NCI-H774 (cell line): Measurements from ENCODE around the gene NOS1.
"Not testable (repeated sequence)": the region's sequence is repeated elsewhere in the genome, so short reads cannot be mapped to it uniquely, and the experiment has no call there.

Experiments
- DNase-seq: peaks from one replicate; lab custom pipeline; 2025; lab: John Stamatoyannopoulos, UW

The NOS1 gene

DNA sequence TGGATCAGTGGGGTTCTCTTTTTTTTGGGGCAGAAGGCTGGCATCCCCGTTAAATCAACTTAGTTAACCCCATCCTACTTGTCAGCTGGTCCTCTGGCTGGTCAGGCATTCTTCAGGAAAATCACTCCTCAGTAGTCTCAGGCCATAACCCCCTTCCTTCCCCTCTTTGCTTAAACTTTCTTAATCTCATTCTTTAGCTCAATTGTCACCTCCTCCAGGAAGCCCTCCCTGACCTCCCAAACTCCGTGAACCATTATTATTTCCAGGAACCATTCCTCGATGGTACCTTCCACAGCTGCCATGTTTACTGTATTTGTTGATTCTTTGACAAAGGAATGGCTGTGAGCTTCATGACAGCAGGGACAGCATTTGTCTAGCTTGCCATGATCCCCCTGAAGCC, 98.7 kb downstream of the NOS1 start:
- DNase-seq = no peak

DNA sequence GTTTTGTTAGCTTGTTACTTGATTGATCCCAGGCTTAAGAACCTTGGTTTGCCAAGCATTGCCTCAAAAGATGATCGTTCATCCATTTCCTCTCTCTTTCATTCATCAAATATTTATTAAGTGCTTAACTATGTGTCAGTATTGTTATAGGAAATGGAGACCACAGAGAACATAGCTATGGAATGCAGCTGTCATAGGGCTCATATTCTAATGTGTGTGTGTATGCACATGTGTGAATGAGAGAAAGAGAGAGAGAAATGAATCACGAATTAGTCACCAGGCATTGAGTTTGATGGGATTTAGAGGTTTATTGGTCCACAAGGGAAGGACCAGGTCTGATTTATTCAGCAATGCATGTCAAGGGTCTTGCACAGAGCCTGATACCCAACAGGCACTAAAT, 100.2 kb downstream of the NOS1 start:
- DNase-seq = no peak

DNA sequence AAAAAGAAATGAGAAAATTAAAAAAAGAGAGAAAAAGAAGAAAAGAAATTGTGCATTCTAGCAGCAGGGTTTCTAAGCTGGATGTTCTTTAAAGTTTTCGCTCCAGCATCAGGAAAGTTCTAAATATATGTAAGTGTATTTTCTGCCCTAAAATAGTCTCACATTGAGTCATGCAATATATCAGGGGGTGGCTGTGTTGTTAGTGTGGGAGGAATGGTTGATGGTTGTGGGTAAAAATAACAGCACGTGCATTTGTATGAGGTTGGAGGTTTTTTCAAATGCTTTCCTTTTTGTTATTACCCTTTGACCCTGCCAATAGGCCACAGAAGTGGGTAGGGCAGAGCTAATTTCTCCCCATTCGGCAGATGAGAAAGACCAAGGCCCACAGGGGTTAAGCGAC, 106.0 kb downstream of the NOS1 start:
- no peak for DNase-seq

DNA sequence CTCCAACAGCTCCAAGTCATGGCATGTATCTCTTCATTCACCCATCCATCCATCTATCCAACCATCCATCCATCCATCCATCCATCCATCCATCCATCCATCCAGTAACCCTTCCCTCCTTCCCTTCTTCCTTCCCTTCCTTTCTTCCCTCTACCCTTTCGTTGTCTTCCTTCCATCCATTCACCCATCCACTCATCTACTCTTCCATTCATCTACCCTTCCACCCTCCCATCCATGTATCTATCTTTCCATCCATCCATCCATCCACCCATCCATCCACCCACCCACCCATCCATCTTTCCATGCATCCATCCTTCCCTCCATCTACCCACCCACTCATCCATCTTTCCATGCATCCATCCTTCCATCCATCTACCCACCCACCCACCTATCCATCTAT, 117.9 kb downstream of the NOS1 start:
- DNase-seq = no peak

DNA sequence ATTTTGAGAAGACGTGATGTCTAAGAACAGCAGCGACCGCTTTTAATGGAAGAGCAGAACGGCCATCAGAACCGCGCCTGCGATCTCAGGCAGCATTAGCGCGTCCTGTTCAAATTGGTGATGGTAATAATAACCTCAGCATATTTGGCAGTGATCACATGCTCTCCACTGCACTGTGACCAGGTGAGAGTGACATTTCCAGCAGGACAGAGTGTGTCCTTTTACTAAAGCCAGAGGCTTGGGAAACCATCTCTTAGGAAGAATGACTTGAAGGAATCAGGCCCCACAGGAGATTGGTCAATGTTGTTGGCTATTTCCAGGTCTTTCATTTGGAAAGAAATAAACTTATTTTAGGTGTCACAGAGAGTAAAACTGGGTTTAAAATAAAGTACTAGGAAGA, 119.7 kb downstream of the NOS1 start:
- DNase-seq = no peak

DNA sequence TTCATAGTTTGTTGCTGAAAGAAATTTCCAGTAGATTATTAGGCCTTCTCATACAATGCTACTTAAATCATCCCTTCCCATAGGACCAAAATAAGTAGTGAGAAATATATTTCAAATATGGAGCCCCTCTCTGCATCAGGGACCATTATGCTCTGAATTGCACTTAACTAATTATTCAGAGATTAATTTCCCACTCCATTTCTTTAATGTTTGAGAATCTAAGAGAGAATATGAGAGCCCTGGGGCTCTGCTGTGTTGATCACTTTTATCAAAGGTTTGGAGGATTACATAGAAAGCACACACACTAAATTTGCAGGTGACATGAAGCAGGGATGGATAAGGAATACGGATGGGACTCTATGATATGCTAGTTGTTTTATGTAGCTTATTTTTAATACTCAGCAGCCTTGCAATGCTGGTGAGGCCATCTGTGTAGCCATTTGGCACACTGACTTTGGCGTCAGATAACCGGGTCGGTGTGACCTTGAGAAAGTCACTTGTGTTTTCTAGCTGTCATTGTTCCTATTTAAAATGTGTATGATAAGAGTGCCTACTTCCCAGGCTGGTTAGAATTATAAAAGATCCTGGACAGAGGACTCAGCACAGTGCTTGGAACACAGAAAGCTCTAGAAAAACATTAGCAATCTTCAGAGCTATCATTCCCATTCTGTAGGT, 121.2 kb downstream of the NOS1 start:
- DNase-seq = no peak

DNA sequence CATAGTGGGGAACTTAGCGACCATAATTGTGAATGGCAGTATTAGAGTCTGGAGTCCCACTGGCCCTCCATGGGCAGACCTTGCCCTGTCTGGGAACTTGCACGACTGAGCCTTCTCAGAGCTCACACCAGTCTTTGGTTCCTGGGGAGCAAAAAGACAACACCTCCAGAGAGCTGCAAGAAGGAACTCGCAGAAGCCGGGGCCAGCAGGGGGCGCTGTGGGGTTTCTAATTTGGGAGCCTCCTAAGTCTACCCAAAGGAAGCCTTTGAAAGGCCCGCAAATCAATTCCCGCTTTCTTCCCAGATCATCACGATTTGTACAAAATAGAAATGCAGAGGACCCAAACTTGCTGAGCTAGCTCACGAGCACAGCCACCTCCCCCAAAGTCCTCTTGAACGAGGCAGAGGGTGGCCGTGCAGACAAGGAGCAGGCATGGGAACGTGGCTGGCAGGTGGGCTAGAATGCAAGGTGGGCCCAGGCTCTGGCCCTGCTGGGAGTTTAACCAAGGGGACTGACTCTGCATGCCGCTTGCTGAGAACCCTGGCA, 124.9 kb downstream of the NOS1 start:
- DNase-seq = peak; percentile 60

DNA sequence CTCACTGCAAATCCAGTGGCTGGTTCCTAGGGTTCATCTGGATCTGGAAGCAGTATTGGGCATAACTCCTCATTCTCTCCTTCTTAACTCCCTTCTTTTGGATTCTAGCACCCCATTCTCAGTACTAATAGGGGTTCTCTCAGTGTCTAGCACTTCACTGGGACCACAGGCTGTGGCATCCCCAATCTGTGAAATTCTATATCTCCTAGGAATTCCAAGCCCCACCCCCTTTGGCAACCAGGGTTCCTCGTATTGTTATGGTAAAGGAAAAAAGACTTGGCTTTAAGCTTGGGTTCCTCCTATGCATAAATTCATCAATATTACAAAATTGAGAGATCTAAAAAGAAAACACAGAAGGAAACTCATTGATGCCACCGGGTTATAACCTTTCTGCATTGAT, 126.2 kb downstream of the NOS1 start:
- DNase-seq = no peak

DNA sequence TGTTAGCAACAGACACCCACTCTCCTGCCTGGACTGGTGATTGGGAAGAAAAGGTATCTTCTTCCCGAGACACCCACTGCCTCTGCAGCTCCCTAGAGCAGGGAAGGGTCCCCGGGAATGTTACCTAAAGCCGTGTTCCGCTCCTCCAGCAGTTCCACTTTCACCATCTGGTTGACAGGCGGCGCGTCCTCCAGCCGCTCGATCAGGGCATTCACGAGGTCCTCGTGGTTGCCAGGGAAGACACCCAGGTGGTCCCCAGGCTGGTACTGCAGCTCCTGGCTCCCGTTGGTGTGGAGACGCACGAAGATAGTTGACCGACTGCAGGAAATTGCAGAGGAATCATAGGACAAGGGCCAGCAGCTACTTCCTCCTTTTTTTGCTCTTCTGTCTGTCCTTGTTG, 127.0 kb downstream of the NOS1 start:
- no peak for DNase-seq

DNA sequence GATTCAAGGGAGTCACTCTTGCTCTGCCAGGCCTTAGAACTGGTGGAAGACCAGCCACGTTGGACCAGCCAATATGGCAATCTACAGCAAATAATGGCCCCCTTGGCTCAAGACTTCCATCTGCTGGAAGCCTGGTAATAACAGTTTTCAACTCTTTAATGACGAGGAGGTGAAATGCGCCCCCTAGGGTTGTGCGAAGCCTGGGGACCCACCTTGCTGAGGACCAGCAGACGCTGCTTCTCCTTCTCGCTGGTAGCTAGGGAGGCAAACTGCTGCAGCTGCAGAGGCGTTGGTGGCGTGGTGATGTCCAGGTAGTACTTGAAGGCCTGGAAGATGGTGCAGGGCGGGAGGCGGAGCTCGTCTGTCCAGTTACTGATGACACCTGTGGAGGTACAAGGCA, 129.7 kb downstream of the NOS1 start:
- no peak for DNase-seq

DNA sequence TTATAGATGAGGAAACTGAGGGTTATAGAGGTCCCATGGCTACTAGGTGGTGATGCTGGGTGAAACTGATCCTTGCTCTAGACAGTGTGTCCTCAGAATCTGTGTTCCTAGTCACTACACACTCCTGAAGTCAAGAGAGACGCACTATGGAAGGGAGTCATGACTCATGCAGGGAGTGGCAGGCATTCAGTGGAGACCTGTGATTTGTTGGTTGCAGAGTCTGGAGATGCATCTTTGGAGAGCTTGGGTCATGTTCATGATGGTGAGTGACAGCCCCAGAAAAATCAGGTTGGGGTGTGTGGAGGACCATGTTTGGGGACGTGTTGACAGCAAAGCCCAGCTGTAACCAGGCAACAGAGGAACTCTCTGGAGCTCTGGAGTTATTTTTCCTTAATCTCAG, 133.2 kb downstream of the NOS1 start:
- DNase-seq = no peak

DNA sequence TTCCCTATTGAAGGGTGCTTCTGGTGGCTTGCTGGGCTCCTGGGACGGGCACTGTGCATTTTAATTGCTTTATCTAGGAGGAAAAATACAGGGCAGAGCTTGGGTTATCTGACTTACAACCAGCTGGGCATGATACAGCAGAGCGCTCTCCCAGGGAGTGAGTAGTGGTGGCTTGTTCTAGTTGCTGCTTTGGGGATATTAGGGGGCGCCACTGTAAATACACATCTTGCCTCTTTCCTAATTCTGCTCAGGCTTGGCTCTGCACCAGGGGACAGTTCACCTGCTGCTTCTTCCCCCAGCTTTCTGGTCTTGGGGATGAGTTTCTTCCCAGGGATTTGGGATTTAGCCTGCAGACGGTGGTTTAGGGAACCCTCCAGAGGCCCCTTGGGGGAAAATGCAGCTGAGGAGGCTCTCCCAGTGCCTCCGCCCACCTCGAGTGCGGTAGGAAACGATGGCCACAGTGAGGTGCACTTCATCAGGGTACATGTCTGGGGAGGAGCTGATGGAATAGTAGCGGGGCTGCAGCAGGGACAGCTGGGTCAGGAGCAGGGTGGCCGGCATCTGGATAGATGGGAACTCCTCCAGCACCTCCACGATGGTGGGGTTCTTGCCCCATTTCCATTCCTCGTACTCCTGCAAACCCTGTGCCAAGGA, 134.3 kb downstream of the NOS1 start:
- DNase-seq = no peak

DNA sequence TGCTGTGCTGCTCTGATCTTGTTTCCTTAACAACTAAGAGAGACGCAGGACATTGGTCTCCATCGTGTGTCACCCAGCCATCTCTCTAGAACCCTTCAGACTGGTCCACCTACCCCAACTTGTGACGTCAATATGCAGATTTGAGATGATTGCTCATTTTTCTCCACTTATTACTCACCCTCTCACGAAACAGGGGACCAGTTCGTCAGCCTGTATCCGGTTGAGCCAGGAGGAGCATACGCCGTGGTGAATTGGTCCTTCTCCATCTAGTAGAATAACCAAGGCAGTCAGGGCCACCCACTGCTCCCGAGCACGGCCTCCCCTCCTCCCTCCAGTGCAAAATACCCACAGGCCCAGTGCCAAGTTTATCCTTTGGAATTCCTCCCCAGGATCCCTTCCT, 134.9 kb downstream of the NOS1 start:
- no peak for DNase-seq

DNA sequence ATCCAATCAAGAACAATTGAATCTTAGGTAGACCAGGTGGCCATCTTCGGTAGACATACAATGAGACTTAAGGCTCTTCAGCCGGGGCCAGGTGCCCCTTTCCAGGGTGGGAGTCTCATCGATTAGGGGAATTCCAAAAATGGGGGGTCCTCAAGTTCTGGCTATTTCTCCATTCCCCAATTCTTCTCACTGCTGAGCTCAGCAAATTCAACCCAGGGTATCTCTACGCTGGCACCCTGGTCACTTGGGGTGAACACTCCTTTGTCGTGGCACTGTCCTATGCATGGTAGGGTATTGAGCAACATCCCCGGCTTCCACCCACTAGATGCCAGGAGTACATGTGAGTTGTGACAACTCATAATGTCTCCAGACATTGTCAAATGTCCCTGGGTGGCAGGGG, 136.2 kb downstream of the NOS1 start:
- no peak for DNase-seq

DNA sequence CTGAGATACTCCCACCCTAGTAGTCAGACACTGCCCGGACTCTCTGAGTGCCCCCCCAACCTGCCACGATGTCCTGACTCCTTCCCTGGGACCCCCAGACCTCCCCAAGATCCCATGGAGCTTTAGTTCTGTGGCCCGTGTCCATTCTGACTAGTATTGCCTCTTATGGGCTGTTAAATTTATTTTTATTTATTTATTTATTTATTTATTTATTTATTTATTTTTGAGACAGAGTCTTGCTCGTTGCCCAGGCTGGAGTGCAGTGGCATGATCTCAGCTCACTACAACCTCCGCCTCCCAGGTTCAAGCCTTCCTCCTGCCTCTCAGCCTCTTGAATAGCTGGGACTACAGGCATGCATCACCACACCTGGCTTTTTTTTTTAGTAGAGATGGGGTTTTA, 140.5 kb downstream of the NOS1 start:
- DNase-seq = not testable (repeated sequence)

DNA sequence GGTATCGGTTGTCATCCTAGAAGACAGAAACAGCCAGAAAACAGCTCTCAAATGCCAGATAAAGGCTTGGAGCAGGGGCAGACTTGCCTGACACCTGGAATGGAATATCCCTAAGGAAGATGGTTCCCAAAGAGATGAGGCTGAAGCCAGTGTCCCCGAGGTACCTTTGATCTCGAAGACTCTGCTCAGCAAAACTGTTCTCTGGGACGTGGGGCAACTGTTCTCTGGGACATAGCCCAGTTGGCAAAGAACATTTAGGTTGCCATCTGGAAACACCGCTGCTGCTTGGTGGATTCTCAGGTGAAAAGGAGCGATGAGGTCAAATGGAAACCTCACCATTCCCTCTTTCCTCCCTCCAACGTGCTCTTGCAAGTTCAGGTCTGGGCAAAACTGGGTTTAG, 143.3 kb downstream of the NOS1 start:
- no peak for DNase-seq

DNA sequence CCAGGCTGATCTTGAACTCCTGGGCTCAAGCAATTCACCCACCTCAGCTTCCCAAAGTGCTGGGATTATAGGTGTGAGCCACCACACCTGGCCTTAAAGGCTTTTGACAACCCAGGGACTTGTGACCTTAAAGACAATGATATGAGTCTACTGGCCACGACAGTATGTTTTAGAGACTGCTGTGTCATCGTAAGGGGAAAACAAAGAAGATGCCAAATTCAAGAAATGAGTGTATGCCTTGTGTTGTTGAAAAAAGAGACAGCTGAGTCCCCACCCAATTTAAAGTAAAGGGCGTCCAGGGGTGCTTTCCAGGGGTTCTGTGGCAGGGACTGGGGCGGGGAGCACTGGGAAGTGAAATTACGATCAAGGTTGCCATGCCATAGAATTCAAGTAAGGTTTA, 144.7 kb downstream of the NOS1 start:
- no peak for DNase-seq

DNA sequence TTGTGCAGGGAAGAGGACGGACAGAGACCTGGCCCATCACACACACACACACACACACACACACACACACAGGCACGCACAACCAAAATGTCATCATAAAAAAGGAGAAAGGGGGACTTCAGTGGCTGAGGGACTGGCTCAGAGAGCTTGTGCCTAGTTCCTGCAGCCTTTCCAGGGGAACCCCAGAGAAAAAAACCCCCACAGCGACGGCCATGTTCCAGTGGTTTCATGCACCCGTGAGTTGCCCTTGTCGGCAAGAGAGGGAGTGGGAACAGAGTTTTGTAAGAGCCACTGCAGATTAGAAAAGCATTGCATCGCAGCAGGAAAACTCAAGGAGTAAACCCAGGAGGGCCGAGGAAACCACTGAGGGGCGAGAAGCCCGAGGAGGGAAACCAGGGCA, 146.6 kb downstream of the NOS1 start:
- no peak for DNase-seq

DNA sequence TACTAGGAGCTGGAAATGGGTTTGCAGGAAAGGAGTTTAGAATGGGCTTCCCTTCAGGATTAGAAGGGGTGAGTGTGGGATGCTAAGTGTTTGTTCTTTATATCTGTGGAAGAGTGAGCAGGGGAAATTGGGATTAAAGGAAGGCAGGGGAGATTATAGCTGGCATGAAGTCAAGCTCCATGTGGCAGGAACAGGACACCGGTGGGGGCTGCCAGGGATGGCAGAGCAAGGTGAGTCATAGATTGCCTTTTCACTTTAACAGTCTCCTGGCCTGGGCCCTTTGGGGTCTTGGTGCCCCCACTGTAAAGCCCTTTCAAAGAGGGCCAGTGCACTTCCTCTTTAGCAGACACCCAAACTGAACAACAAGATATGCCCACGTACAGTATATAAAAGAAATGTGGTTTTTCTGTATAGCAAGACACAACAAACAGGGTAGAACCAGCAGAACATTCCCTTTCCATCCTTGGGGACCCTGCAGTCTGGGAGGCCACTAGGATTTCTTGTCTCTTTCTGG, 148.1 kb downstream of the NOS1 start:
- DNase-seq = no peak

DNA sequence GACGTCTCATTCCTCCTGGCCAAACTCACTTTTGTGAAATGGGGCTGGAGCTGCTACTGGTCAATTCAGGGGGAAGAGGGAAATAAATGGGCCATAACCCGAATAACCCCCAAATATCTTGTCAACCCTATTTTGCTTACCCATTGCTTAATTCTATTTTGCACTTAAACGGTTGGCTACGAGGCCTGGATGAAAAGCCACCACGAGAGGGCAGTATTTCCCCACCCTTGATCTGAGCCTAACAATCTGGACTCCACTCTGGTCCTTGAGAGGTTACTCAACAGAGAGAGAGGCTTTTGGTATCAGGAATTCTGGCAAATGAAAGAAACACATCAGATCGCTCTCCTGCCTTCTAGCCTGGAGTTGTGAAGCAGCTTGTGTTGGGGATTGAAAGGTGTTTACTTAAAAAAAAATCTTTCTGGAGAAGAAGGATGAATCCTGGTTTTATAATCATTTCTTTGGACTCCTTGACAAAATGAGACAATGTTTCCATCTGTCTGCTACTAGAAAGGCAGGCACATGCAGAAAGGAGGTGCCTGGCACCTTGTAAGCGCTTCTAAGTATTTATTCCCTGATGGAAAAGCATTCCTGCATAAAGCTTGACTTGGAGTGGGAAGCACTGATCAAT, 148.7 kb downstream of the NOS1 start:
- DNase-seq = peak; percentile 70

DNA sequence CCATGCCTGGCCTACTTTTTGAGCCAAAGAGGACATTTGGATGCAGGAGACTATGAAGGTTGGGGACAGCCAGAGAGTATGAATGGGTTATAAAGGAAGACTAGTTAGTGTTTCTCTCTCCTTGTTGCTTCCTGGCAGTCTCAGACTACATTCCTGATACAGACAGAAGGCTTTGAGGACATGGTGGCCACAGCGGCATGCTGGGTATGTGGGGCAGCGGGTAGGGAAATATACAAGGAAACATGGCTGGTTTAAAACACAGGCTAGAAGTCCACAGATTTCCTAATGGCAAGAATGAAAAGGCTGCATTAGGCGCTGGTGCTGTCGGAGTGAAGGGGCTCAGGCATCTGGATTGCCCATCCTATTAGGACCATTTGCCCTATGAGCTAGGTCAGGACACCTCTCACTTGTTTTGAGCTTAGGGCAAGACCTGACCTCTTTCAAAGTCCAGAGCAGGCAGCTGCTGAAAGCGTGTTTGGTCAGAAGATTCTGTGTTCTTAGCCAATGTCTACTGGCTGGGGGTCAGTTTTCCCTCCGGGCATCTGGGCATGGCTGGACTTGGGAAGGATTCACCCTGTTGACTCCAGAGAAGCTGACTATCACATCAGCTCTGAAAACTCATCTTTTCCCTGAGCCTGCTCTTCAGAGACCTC, 151.0 kb downstream of the NOS1 start:
- DNase-seq = no peak

DNA sequence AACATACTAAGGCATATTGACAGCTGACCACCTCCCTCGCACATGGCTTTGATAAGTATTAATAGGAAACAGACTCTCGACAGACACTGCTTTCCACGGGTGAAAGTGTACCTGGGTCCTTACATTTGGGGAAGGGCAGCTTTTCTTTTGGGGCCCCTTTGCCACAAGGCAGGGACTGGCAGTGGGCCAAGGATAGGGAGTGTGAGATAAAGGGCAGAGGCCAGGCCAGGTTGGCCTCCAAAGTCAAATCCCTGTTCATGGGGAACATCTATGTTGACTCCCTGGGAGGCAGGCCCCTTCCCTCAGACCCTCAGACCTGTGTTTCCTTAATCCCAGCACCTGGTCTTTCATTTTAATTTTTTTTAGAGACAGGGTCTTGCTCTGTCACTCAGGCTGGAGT, 151.8 kb downstream of the NOS1 start:
- DNase-seq = no peak
